Measurements from ENCODE around the gene STK32C. TPM values are rescaled to one million over a fixed set of nuclear protein-coding genes. Genes with fewer than 3 reads are reported as not detected.

The STK32C gene
- total RNA-seq, 4 donors from 2014 or later, result 9.4 to 18.1 (median 16.2) TPM

DNA sequence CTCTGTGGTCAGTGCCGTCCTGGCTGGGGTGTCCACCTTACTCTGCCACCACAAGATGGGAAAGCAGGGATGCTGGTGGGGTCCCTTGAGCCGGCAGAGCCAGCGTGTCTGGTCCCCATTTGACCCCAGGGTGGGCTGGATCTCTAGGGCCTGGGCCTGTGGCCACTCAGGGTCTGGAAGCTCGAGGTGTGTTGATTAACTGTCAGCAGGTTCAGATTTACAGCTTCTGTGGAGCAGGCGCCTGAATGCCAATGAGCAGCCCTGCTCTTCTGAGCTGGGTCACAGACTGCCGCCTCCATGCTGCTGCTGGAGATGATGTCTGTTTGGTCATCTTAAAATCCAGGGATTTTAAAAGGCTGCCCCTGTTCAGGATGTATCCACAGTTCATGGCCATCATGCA is 132.3 kb downstream of the STK32C start:
- WGBS, 2 donors, result 42 to 48% methylated on average over 6 of the region's 6 CpGs
- H3K4me3 ChIP-seq, result no peak overlapping the region
- no peak for DNase-seq (ENCODE audit: low spot score in 2 of 2)
- H3K27me3 ChIP-seq, result peaks cover 0 to 68% of the 10 kb centered on the region in 2 donors
- no peak overlapping the region for H3K27ac ChIP-seq
- peaks cover 0 to 3% (median 0%) of the 10 kb centered on the region in 3 donors for H3K36me3 ChIP-seq
- peaks cover 0 to 9% (median 0%) of the 10 kb centered on the region in 4 donors for H3K4me1 ChIP-seq
- TF ChIP-seq CTCF (IDR thresholded peaks at IDR 0.05) (no peak), EP300 (IDR thresholded peaks at IDR 0.05) (no peak), POLR2A (IDR thresholded peaks at IDR 0.05) (no peak)
- H3K9me3 ChIP-seq, result no peaks in the 10 kb centered on the region

- peaks cover 0 to 14% (median 0%) of the 10 kb centered on the region in 3 donors for H3K36me3 ChIP-seq
- 76 to 86% methylated on average over 8 to 11 of the region's 11 CpGs for WGBS, 2 donors
- no peak for DNase-seq (ENCODE audit: low spot score in 2 of 2)
Measured at GRCh38 chr10:132174237-132174636, 133.5 kb downstream of the STK32C start.

DNA sequence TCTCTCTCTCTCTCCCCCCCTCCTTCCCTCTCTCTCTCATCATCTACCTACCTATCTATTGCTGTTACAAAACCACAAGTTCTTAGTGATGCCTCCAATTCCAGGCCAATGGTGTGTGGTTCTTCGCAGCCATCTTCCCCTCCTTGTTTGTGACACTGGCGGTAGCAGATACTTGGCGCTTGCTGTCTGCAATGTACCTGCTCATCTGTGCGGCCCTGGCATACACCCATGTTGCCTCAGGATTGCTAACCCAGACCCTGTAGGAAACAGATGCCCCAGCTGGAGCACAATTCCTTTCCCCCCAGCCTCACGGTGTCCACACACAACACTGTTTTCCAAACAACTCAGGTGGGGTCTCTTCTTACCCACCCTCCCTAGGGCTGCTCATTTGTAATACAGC is 134.6 kb downstream of the STK32C start:
- DNase-seq (ENCODE audit: low spot score in 2 of 2), result no peak
- Histone ChIP-seq H3K27ac (no peak overlapping the region), H3K27me3 (peaks cover 0 to 51% of the 10 kb centered on the region in 2 donors), H3K9me3 (no peaks in the 10 kb centered on the region), H3K4me3 (no peak overlapping the region), H3K4me1 (peaks cover 0 to 9% (median 0%) of the 10 kb centered on the region in 4 donors), H3K36me3 (peaks cover 0 to 25% (median 0%) of the 10 kb centered on the region in 3 donors)
- TF ChIP-seq EP300 (IDR thresholded peaks at IDR 0.05) (no peak), POLR2A (IDR thresholded peaks at IDR 0.05) (no peak), CTCF (IDR thresholded peaks at IDR 0.05) (no peak)
- 91% methylated on average over 5 of the region's 5 CpGs for WGBS, 2 donors

More at GRCh38 chr10:132174237-132174636, 133.5 kb downstream of the STK32C start:
- H3K4me3 ChIP-seq, result no peak overlapping the region
- H3K9me3 ChIP-seq, result no peaks in the 10 kb centered on the region
- TF ChIP-seq CTCF (IDR thresholded peaks at IDR 0.05) (no peak), POLR2A (IDR thresholded peaks at IDR 0.05) (no peak), EP300 (IDR thresholded peaks at IDR 0.05) (no peak)
- peaks cover 0 to 9% (median 0%) of the 10 kb centered on the region in 4 donors for H3K4me1 ChIP-seq
- peaks cover 0 to 62% of the 10 kb centered on the region in 2 donors for H3K27me3 ChIP-seq
- no peak overlapping the region for H3K27ac ChIP-seq

DNA sequence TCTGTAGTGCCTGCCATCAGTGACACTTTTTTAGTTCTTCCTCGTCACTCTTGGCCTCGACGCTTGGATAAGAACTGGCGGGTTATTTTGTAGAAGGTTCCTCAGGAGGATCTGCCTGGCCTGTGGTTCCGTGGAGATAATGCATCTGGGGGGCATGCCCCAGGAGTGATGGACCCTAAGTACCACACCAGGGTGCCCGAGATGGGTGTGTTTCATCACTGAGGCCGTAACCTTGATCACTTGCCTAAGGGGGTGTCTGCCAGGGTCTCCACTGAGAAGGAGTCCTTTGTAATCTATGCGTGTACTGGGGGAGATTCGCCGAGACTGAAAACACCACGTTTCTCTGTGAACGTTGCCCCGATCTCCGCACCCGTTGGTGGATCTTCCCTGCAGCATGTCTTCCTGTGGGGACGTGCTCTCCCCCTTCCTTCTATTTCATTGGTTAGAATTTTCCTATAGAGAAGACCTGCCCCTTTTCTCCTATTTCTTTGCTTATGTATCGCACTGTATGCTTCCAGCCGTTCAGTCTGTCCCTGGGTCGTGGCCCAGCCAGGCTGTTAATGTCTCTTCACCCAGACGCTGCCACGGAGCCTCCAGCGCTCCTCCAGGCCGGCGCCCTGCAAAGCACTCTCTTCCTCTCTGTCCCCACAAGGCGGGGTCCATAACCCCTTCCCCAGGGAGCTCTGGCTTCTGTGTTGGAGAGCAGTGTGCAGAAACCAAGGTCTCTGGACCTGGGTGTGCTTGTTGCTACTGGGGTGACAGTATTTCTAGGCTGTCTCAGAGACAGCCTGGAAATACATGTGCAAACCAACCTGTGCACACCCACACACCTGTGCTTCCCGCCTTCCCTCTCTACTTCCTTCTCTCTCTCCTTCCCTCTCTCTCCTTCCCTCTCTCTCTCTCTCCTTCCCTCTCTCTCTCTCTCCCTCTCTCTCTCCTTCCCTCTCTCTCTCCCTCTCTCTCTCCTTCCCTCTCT is 135.4 kb downstream of the STK32C start:
- Histone ChIP-seq H3K27me3 (peaks cover 0 to 43% of the 10 kb centered on the region in 2 donors), H3K4me1 (peaks cover 0 to 9% (median 0%) of the 10 kb centered on the region in 4 donors), H3K27ac (no peak overlapping the region), H3K4me3 (no peak overlapping the region), H3K36me3 (peaks cover 0 to 27% (median 0%) of the 10 kb centered on the region in 3 donors), H3K9me3 (no peaks in the 10 kb centered on the region)
- TF ChIP-seq CTCF (IDR thresholded peaks at IDR 0.05) (no peak), EP300 (IDR thresholded peaks at IDR 0.05) (no peak), POLR2A (IDR thresholded peaks at IDR 0.05) (no peak)
- no peak for DNase-seq (ENCODE audit: low spot score in 2 of 2)
- WGBS, 2 donors, result 38 to 46% methylated on average over 26 of the region's 26 CpGs

Measured in tibial nerve (tissue), 4 donors.